PC-3 (cell line): Measurements from ENCODE around the gene UPB1. TPM values are rescaled to one million over a fixed set of nuclear protein-coding genes. Genes with fewer than 3 reads are reported as not detected.
"Not testable (repeated sequence)": the region's sequence is repeated elsewhere in the genome, so short reads cannot be mapped to it uniquely, and the experiment has no call there.

Experiments used
- ATAC-seq: fragments of 200-7000 bp; cut with Tn5 transposase; 2 replicates; pipeline ENCODE4 v1.9.1; 2020; ENCODE audit warnings: mild to moderate bottlenecking, moderate library complexity
- BruUV-seq: library from RNA; stranded (reverse); fragments of 400-500 nt; replicated peaks from 2 replicates; lab custom pipeline; 2021; lab: Mats Ljungman, UMichigan
- CTCF ChIA-PET: fragments of 300-600 bp; sonication (Branson Sonifier 250); formaldehyde crosslinking; loops from one replicate; lab custom pipeline; 2022; ENCODE audit warnings: antibody characterized with exemption; lab: Charles Lee
- POLR2A ChIA-PET: fragments of 300-600 bp; sonication (Branson Sonifier 250); formaldehyde crosslinking; loops from one replicate; lab custom pipeline; 2022; ENCODE audit warnings: antibody characterized with exemption; ENCODE audit not compliant: unreplicated experiment; lab: Charles Lee
- DNase-seq: peaks from one replicate; pipeline ENCODE4 v3.0.0-alpha.2; 2015
- H2AFZ ChIP-seq: fragments of 300-600 bp; sonication (generic); 2 replicates; pipeline ENCODE4 v1.6.0; 2016; ENCODE audit warnings: antibody characterized with exemption, low read length
- H3F3A ChIP-seq: fragments of 300-600 bp; sonication (generic); one replicate; pipeline ENCODE4 v1.6.0; 2017; ENCODE audit warnings: antibody characterized with exemption, low read length, control low read depth, mild to moderate bottlenecking; ENCODE audit not compliant: unreplicated experiment
- H3K27ac ChIP-seq: fragments of 300-600 bp; sonication (generic); 2 replicates; pipeline ENCODE4 v1.5.1; 2016; ENCODE audit warnings: mild to moderate bottlenecking, low read length
- H3K27me3 ChIP-seq: fragments of 300-600 bp; sonication (generic); 2 replicates; pipeline ENCODE4 v1.6.1; 2016; ENCODE audit warnings: low read length, mixed read lengths
- H3K36me3 ChIP-seq: fragments of 300-600 bp; sonication (generic); 2 replicates; pipeline ENCODE4 v1.6.1; 2016; ENCODE audit warnings: low read depth, mixed run types, low read length, mixed read lengths
- H3K4me1 ChIP-seq: fragments of 300-600 bp; sonication (generic); 2 replicates; pipeline ENCODE4 v1.5.1; 2016; ENCODE audit warnings: low read length; ENCODE audit not compliant: insufficient read depth
- H3K4me2 ChIP-seq: fragments of 300-600 bp; sonication (generic); 2 replicates; pipeline ENCODE4 v1.6.0; 2016; ENCODE audit warnings: low read length
- H3K4me3 ChIP-seq: fragments of 300-600 bp; sonication (generic); 2 replicates; pipeline ENCODE4 v1.5.1; 2016; ENCODE audit warnings: mild to moderate bottlenecking, low read length, mixed read lengths
- H3K79me2 ChIP-seq: fragments of 300-600 bp; sonication (generic); 2 replicates; pipeline ENCODE4 v1.6.1; 2017; ENCODE audit warnings: low read length, mixed read lengths
- H3K9ac ChIP-seq: fragments of 300-600 bp; sonication (generic); 2 replicates; pipeline ENCODE4 v1.6.0; 2016; ENCODE audit warnings: mild to moderate bottlenecking, low read length
- H3K9me2 ChIP-seq: fragments of 300-600 bp; sonication (generic); replicated peaks from 2 replicates; pipeline ENCODE4 v1.6.1; 2016; ENCODE audit warnings: mixed run types, low read length, mixed read lengths
- H3K9me3 ChIP-seq: fragments of 300-600 bp; sonication (generic); 2 replicates; pipeline ENCODE4 v1.6.1; 2016; ENCODE audit warnings: low read length, mixed read lengths
- H4K20me1 ChIP-seq: fragments of 300-600 bp; sonication (generic); 2 replicates; pipeline ENCODE4 v1.6.1; 2016; ENCODE audit warnings: low read length, mixed read lengths
- EZH2 ChIP-seq: fragments of 300-600 bp; sonication (generic); IDR thresholded peaks from one replicate; pipeline ENCODE4 v1.6.1; 2017; ENCODE audit warnings: antibody characterized with exemption, mild to moderate bottlenecking, low read length; ENCODE audit not compliant: unreplicated experiment
- EZH2phosphoT487 ChIP-seq: fragments of 300-600 bp; sonication (generic); IDR thresholded peaks from 2 replicates; pipeline ENCODE4 v1.6.1; 2018; ENCODE audit warnings: mild to moderate bottlenecking, antibody characterized with exemption, low read length, borderline replicate concordance
- intact Hi-C: fragments of 100-400 bp; cut with micrococcal nuclease; formaldehyde crosslinking; loops from 2 replicates; pipeline ENCODE4 v1.9.0; 2023
- total RNA-seq: library from RNA; depleted of rRNA; stranded (reverse); fragments of >200 nt; gene quantifications from 2 replicates; pipeline ENCODE4 v1.2.3, GENCODE V29; 2014
- TF ChIP-seq, protein P1 (sequence below): fragments of 300-600 bp; sonication (generic); conservative IDR thresholded peaks from 2 replicates; pipeline ENCODE4 v1.5.1; 2017; ENCODE audit warnings: antibody characterized with exemption, low read depth, mild to moderate bottlenecking, low read length

Gene UPB1
- total RNA-seq, 1 experiment from 2014 or later: 0.29 TPM

DNA sequence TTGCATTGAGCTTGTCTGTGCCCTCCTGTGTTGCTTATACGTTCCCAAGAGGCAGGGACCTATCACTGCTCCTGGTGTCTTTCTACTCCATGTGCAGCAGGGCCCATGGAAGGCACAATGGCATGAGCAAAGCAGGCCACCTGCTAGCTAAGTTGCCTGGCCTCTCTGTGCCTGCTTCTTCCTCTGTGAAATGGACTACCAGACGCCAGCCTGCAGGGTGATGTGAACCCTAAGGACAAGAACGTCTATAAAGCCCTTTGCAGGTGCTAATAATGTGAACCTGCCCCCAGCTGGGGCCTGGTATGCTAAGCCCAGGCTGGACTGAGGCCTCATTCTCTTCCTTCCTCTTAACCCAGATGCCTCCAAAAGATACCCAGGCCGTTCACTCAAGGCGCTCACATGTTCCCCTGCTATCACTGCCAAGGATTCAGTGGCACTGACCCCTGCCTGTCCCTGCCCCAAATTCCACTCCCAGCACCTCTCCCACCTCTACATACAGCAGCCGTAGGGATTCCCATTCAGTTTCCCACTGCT is 55.8 kb downstream of the UPB1 start:
- no peak overlapping the region for H2AFZ ChIP-seq
- H3K79me2 ChIP-seq: peaks cover 46% of the 10 kb centered on the region
- ChIA-PET POLR2A (no interaction called here), CTCF (no interaction called here)
- no peaks in the 10 kb centered on the region for H4K20me1 ChIP-seq
- H3K4me1 ChIP-seq: peaks cover 8% of the 10 kb centered on the region
- no peaks in the 10 kb centered on the region for H3F3A ChIP-seq
- H3K4me2 ChIP-seq: no peak overlapping the region
- intact Hi-C loops: no loop called here
- H3K27ac ChIP-seq: peak overlapping the region; percentile 25; the same call in 1 of the 2 replicates
- no TSS peak for BruUV-seq
- no peaks in the 10 kb centered on the region for H3K9me3 ChIP-seq
- no peak for DNase-seq
- TF ChIP-seq EZH2 (no peak), EZH2phosphoT487 (no peak)
- TF ChIP-seq, protein P1, sequence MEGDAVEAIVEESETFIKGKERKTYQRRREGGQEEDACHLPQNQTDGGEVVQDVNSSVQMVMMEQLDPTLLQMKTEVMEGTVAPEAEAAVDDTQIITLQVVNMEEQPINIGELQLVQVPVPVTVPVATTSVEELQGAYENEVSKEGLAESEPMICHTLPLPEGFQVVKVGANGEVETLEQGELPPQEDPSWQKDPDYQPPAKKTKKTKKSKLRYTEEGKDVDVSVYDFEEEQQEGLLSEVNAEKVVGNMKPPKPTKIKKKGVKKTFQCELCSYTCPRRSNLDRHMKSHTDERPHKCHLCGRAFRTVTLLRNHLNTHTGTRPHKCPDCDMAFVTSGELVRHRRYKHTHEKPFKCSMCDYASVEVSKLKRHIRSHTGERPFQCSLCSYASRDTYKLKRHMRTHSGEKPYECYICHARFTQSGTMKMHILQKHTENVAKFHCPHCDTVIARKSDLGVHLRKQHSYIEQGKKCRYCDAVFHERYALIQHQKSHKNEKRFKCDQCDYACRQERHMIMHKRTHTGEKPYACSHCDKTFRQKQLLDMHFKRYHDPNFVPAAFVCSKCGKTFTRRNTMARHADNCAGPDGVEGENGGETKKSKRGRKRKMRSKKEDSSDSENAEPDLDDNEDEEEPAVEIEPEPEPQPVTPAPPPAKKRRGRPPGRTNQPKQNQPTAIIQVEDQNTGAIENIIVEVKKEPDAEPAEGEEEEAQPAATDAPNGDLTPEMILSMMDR: no peak
- H3K4me3 ChIP-seq: no peak overlapping the region
- no peaks in the 10 kb centered on the region for H3K36me3 ChIP-seq
- no peak for ATAC-seq
- H3K27me3 ChIP-seq: no peaks in the 10 kb centered on the region
- no peaks in the 10 kb centered on the region for H3K9me2 ChIP-seq
- H3K9ac ChIP-seq: no peak overlapping the region

DNA sequence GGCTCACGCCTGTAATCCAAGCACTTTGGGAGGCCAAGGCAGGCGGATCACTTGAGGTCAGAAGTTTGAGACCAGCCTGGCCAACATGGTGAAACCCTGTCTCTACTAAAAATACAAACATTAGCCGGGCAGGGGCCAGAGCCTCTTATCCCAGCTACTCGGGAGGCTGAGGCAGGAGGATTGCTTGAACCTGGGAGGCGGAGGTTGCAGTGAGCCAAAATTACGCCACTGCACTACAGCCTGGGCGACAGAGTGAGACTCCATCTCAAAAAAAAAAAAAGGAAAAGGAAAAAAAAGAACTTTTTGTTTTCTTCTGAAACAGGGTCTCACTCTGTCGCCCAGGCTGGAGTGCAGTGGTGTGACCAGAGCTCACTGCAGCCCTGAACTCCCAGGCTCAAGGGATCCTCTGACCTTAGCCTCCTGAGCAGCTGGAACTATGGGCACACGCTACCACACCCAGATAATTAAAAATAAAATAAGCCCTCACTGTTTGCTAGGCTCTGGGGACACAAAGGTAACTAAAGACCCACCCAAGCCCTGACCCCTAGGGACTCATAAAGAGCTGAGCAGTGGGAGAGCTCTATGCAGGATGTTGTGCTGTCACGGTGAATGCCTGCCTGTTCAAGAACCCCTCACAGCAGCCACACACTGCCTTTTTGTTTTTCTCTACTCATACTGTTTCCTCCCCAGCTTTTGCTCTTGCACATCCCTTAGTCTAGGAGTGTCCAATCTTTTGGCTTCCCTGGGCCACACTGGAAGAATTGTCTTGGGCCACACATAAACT is 57.6 kb downstream of the UPB1 start:
- H3K36me3 ChIP-seq, H3K4me3 ChIP-seq, H3K9ac ChIP-seq, H3K27me3 ChIP-seq, ATAC-seq, H3K9me2 ChIP-seq, H2AFZ ChIP-seq, DNase-seq, H3K9me3 ChIP-seq, POLR2A ChIA-PET, H3F3A ChIP-seq, intact Hi-C loops, CTCF ChIA-PET, BruUV-seq, H3K27ac ChIP-seq: not testable (repeated sequence)
- Histone ChIP-seq H4K20me1 (peaks cover 10% of the 10 kb centered on the region; the same call in 1 of the 2 replicates), H3K4me2 (peak overlapping the region; percentile 81; the same call in 1 of the 2 replicates), H3K4me1 (peaks cover 17% of the 10 kb centered on the region), H3K79me2 (peaks cover 63% of the 10 kb centered on the region)

DNA sequence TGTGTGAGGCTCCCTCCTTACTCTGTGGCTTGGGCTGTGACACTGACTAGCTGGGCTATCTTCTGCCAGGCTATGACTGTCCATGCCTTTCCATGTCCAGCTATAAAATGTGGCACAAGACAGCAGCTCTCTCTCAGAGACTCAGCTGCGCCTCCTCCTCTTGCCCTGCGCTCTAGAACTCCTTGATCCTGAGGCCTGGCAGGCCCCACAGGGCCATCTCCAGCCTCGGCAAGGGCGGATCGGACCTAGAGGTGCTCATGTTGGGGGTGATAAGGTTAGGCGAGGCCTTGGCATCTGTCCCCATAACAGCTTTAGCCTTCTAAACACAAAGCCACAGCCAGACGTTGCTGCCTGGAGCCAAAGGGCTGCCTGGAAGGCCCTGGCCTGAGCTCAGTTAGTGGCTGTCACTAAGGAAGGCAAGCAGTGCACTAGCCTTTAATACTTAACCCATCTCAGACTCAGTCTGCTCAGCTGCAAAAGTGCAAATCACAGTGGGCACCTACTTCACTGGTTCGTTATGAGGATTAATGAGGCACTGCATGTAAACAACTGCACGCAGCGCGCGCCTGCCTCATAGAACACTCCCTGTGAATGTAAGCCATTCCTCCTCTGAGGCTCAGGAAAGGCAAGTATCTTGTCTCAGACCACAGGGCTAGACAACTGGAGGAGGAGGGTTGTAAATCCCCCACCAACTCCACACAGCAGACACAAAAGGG is 58.6 kb downstream of the UPB1 start:
- Histone ChIP-seq H3K79me2 (peaks cover 74% of the 10 kb centered on the region), H3K4me3 (peak overlapping the region; percentile 88), H3K36me3 (peaks cover 15% of the 10 kb centered on the region), H3K4me2 (peak overlapping the region; percentile 81), H3F3A (no peaks in the 10 kb centered on the region), H4K20me1 (peaks cover 11% of the 10 kb centered on the region; the same call in 1 of the 2 replicates), H3K9ac (peak overlapping the region; percentile 98), H3K9me3 (no peaks in the 10 kb centered on the region), H3K27ac (no peak overlapping the region), H3K9me2 (no peaks in the 10 kb centered on the region), H2AFZ (no peak overlapping the region; the same call in 1 of the 2 replicates), H3K27me3 (no peaks in the 10 kb centered on the region), H3K4me1 (peaks cover 17% of the 10 kb centered on the region)
- ChIA-PET POLR2A (no interaction called here), CTCF (no interaction called here)
- no peak for ATAC-seq
- intact Hi-C loops: no loop called here
- TF ChIP-seq, protein P1: no peak
- TF ChIP-seq EZH2 (no peak), EZH2phosphoT487 (no peak)
- no TSS peak for BruUV-seq
- DNase-seq: no peak
